Neural cell (in vitro differentiated cells): ENCODE results near the gene NCK2. TPM values are rescaled to one million over a fixed set of nuclear protein-coding genes. Genes with fewer than 3 reads are reported as not detected.

Source experiments
- H2AFZ ChIP-seq: fragments of 200-600, 300-800 bp; sonication (generic), shearing (Covaris generic); 2 replicates; pipeline ENCODE4 v1.6.0; 2014; ENCODE audit warnings: low read depth, mild to moderate bottlenecking, antibody characterized with exemption, low read length, moderate library complexity
- H3F3A ChIP-seq: fragments of 200-600 bp; shearing (Covaris generic); 2 replicates; pipeline ENCODE4 v1.6.1; 2016; ENCODE audit warnings: mild to moderate bottlenecking, moderate library complexity, mixed read lengths, antibody characterized with exemption, low read length; ENCODE audit not compliant: insufficient read depth, poor library complexity, severe bottlenecking
- H3K27ac ChIP-seq: fragments of 200-600, 300-800 bp; sonication (generic), shearing (Covaris generic); 2 replicates; pipeline ENCODE4 v1.5.1; 2014; ENCODE audit warnings: mild to moderate bottlenecking, low read length, moderate library complexity
- H3K27me3 ChIP-seq: fragments of 300-800, 200-600 bp; sonication (generic), shearing (Covaris generic); 2 replicates; pipeline ENCODE4 v1.6.0; 2014; ENCODE audit warnings: mild to moderate bottlenecking, low read depth, low read length, moderate library complexity; ENCODE audit not compliant: insufficient read depth
- H3K36me3 ChIP-seq: fragments of 300-800, 200-600 bp; sonication (generic), shearing (Covaris generic); 2 replicates; pipeline ENCODE4 v1.5.1; 2014; ENCODE audit warnings: mild to moderate bottlenecking, antibody characterized with exemption, low read length, moderate library complexity; ENCODE audit not compliant: insufficient read depth
- H3K4me2 ChIP-seq: fragments of 300-800, 200-600 bp; sonication (generic), shearing (Covaris generic); 2 replicates; pipeline ENCODE4 v1.6.0; 2014; ENCODE audit warnings: mild to moderate bottlenecking, low read length
- H3K4me3 ChIP-seq: fragments of 300-800, 200-600 bp; sonication (generic), shearing (Covaris generic); 2 replicates; pipeline ENCODE4 v1.5.1; 2014; ENCODE audit warnings: mild to moderate bottlenecking, low read length, moderate library complexity
- H3K79me2 ChIP-seq: fragments of 200-600 bp; shearing (Covaris generic); replicated peaks from 2 replicates; pipeline ENCODE4 v1.6.0; 2014; ENCODE audit warnings: mild to moderate bottlenecking, low read length, moderate library complexity; ENCODE audit not compliant: insufficient read depth
- H3K9ac ChIP-seq: fragments of 300-800, 200-600 bp; sonication (generic), shearing (Covaris generic); 2 replicates; pipeline ENCODE4 v1.6.1; 2016; ENCODE audit warnings: mild to moderate bottlenecking, low read length, mixed read lengths
- H3K9me2 ChIP-seq: fragments of 200-600 bp; shearing (Covaris generic); 2 replicates; pipeline ENCODE4 v1.6.1; 2016; ENCODE audit warnings: mild to moderate bottlenecking, low read length, mixed read lengths; ENCODE audit not compliant: insufficient read depth
- H3K9me3 ChIP-seq: fragments of 200-600, 300-800 bp; sonication (generic), shearing (Covaris generic); 2 replicates; pipeline ENCODE4 v1.6.1; 2016; ENCODE audit warnings: mild to moderate bottlenecking, mixed run types, low read length, moderate library complexity, mixed read lengths
- H4K20me1 ChIP-seq: fragments of 200-600 bp; shearing (Covaris generic); 2 replicates; pipeline ENCODE4 v1.6.1; 2016; ENCODE audit warnings: mild to moderate bottlenecking, mixed run types; ENCODE audit not compliant: insufficient read depth
- CTCF ChIP-seq: fragments of 450-650 bp; IDR thresholded peaks from 2 replicates; pipeline ENCODE4 v1.5.1; 2014; ENCODE audit warnings: antibody characterized with exemption, mild to moderate bottlenecking, moderate library complexity; ENCODE audit not compliant: poor library complexity, severe bottlenecking
- EP300 ChIP-seq: fragments of 450-650 bp; conservative IDR thresholded peaks from 2 replicates; pipeline ENCODE4 v1.6.1; 2014; ENCODE audit warnings: antibody characterized with exemption, mild to moderate bottlenecking, moderate library complexity; ENCODE audit not compliant: poor library complexity, severe bottlenecking
- EZH2 ChIP-seq: fragments of 200-600, 300-800 bp; shearing (Covaris generic), sonication (generic); IDR thresholded peaks from 2 replicates; pipeline ENCODE4 v1.6.1; 2014; ENCODE audit warnings: antibody characterized with exemption, low read length, borderline replicate concordance, mild to moderate bottlenecking; ENCODE audit not compliant: insufficient read depth, poor library complexity, severe bottlenecking
- MXI1 ChIP-seq: fragments of 450-650 bp; conservative IDR thresholded peaks from 2 replicates; pipeline ENCODE4 v1.6.1; 2014; ENCODE audit warnings: antibody characterized with exemption, mild to moderate bottlenecking; ENCODE audit not compliant: poor library complexity, severe bottlenecking
- POLR2AphosphoS5 ChIP-seq: IDR thresholded peaks from 2 replicates; pipeline ENCODE4 v1.6.1; 2012
- RAD21 ChIP-seq: fragments of 450-650 bp; conservative IDR thresholded peaks from 2 replicates; pipeline ENCODE4 v1.6.1; 2014; ENCODE audit warnings: antibody characterized with exemption, mild to moderate bottlenecking, moderate library complexity
- SMC3 ChIP-seq: fragments of 450-650 bp; conservative IDR thresholded peaks from 2 replicates; pipeline ENCODE4 v1.6.1; 2014; ENCODE audit warnings: antibody characterized with exemption, mild to moderate bottlenecking, moderate library complexity; ENCODE audit not compliant: poor library complexity
- TAF1 ChIP-seq: IDR thresholded peaks from 2 replicates; pipeline ENCODE4 v1.6.1; 2012; ENCODE audit warnings: low read depth
- polyA plus RNA-seq: library from polyadenylated mRNA; depleted of rRNA; stranded (reverse); fragments of >200 nt; gene quantifications from 2 replicates; pipeline ENCODE4 v1.2.3, GENCODE V29; 2014
- TF ChIP-seq, protein P1 (sequence below): IDR thresholded peaks from 2 replicates; pipeline ENCODE4 v1.6.1; 2012; ENCODE audit warnings: borderline replicate concordance

NCK2 gene
- polyA plus RNA-seq, 1 donor from 2014 or later = 49.4 TPM

DNA sequence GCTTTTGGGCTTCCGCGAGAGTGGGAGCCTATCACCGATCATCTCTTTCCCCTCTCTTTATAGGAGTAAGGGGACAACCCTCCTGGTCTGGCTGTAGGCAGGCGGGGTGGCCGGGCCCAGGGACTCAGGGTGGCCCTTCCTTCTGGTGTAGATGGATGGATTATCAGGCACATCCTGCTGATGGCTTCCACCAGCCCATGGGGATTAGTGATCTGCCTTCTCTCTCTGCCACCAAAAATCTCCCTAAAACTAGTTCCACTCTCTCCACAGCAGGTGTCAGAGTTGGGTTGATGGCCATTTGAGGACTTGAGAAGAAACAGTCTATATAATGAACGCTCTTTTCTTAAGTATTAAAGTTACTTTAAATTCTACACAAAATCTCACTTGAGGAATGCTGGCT lies 37.4 kb downstream of the NCK2 start:
- H2AFZ ChIP-seq = no peak overlapping the region
- no peak overlapping the region for H3K4me2 ChIP-seq
- H3K27me3 ChIP-seq = no peaks in the 10 kb centered on the region
- no peak overlapping the region for H3K4me3 ChIP-seq
- no peaks in the 10 kb centered on the region for H3F3A ChIP-seq
- no peaks in the 10 kb centered on the region for H3K36me3 ChIP-seq
- H3K9ac ChIP-seq = no peak overlapping the region
- TF ChIP-seq POLR2AphosphoS5 = no peak
- no peak for TF ChIP-seq RAD21
- no peak for TF ChIP-seq MXI1
- no peaks in the 10 kb centered on the region for H3K9me3 ChIP-seq
- H4K20me1 ChIP-seq = peaks cover 4% of the 10 kb centered on the region
- no peaks in the 10 kb centered on the region for H3K9me2 ChIP-seq
- no peak overlapping the region for H3K27ac ChIP-seq
- peaks cover 61% of the 10 kb centered on the region for H3K79me2 ChIP-seq

DNA sequence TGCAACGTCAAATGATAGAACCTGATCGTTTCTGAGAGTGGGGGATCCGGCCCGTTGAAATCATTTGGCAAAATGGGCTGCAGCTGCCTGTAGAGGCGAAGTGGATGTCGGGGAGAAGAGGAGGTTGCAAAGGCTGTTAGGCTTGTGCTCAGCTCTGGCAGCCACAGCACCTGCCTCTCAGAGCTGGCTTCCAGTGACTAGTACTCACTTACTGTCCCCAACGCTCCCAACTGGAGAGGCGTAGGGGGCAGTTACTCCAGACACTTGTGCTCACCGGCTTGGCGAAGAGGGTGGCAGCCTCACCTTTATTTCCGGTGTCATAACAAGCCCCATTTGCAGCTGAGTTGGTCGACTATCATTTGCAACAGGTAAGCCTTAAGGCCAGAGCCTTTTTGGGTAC lies 37.9 kb downstream of the NCK2 start:
- Histone ChIP-seq H3K27ac (no peak overlapping the region), H3K36me3 (no peaks in the 10 kb centered on the region), H3F3A (no peaks in the 10 kb centered on the region), H3K9ac (no peak overlapping the region), H2AFZ (no peak overlapping the region), H3K79me2 (peaks cover 63% of the 10 kb centered on the region), H3K4me2 (no peak overlapping the region), H3K27me3 (no peaks in the 10 kb centered on the region), H4K20me1 (peaks cover 4% of the 10 kb centered on the region), H3K4me3 (no peak overlapping the region), H3K9me3 (no peaks in the 10 kb centered on the region), H3K9me2 (no peaks in the 10 kb centered on the region)
- TF ChIP-seq TAF1 = no peak
- no peak for TF ChIP-seq MXI1
- no peak for TF ChIP-seq EP300
- TF ChIP-seq RAD21 = no peak
- TF ChIP-seq, protein P1, sequence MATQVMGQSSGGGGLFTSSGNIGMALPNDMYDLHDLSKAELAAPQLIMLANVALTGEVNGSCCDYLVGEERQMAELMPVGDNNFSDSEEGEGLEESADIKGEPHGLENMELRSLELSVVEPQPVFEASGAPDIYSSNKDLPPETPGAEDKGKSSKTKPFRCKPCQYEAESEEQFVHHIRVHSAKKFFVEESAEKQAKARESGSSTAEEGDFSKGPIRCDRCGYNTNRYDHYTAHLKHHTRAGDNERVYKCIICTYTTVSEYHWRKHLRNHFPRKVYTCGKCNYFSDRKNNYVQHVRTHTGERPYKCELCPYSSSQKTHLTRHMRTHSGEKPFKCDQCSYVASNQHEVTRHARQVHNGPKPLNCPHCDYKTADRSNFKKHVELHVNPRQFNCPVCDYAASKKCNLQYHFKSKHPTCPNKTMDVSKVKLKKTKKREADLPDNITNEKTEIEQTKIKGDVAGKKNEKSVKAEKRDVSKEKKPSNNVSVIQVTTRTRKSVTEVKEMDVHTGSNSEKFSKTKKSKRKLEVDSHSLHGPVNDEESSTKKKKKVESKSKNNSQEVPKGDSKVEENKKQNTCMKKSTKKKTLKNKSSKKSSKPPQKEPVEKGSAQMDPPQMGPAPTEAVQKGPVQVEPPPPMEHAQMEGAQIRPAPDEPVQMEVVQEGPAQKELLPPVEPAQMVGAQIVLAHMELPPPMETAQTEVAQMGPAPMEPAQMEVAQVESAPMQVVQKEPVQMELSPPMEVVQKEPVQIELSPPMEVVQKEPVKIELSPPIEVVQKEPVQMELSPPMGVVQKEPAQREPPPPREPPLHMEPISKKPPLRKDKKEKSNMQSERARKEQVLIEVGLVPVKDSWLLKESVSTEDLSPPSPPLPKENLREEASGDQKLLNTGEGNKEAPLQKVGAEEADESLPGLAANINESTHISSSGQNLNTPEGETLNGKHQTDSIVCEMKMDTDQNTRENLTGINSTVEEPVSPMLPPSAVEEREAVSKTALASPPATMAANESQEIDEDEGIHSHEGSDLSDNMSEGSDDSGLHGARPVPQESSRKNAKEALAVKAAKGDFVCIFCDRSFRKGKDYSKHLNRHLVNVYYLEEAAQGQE = no peak
- no peak for TF ChIP-seq CTCF
- TF ChIP-seq EZH2 = no peak
- TF ChIP-seq POLR2AphosphoS5 = no peak
- TF ChIP-seq SMC3 = no peak

- Histone ChIP-seq H3K27ac (no peak overlapping the region), H3K9ac (no peak overlapping the region), H3K9me2 (no peaks in the 10 kb centered on the region), H3K9me3 (no peaks in the 10 kb centered on the region), H3K4me2 (no peak overlapping the region), H3F3A (no peaks in the 10 kb centered on the region), H3K4me3 (no peak overlapping the region), H4K20me1 (peaks cover 4% of the 10 kb centered on the region), H3K27me3 (no peaks in the 10 kb centered on the region), H3K36me3 (no peaks in the 10 kb centered on the region), H2AFZ (no peak overlapping the region), H3K79me2 (peaks cover 59% of the 10 kb centered on the region)
- TF ChIP-seq POLR2AphosphoS5 = no peak
These were observed 38.5 kb downstream of the NCK2 start for GRCh38 chr2:105783151-105783738.
